ENCODE results near the gene GNB4. TPM values are rescaled to one million over a fixed set of nuclear protein-coding genes. Genes with fewer than 3 reads are reported as not detected.

The GNB4 gene
- total RNA-seq, 1 experiment from 2014 or later = 5.1 TPM

GRCh38 chr3:179418610-179419009 lies 32.7 kb downstream of the GNB4 start:
- ChIA-PET POLR2A (no interaction called here), CTCF (no interaction called here)
- Mint-ChIP-seq H3K9me3 (ENCODE audit: unreplicated experiment) (no peaks in the 10 kb centered on the region), H3K27ac (ENCODE audit: unreplicated experiment) (no peak overlapping the region), H3K36me3 (ENCODE audit: insufficient read depth, unreplicated experiment) (no peaks in the 10 kb centered on the region), H3K27me3 (ENCODE audit: insufficient read depth, unreplicated experiment) (no peaks in the 10 kb centered on the region), H3K4me3 (ENCODE audit: unreplicated experiment) (no peak overlapping the region), H3K4me1 (ENCODE audit: low read depth, unreplicated experiment) (no peaks in the 10 kb centered on the region)
- H3K27me3 ChIP-seq (replicated peaks; ENCODE audit: control insufficient read depth, insufficient read depth, low read length) = no peaks in the 10 kb centered on the region
- no TSS peak for BruUV-seq (replicated peaks)
- intact Hi-C loops (cut with micrococcal nuclease; ENCODE audit: unreplicated experiment) = no loop called here
- no peaks in the 10 kb centered on the region for H3K4me1 ChIP-seq
- H3K9me3 ChIP-seq = no peaks in the 10 kb centered on the region
- no peaks in the 10 kb centered on the region for H3K36me3 ChIP-seq (ENCODE audit: control insufficient read depth, insufficient read depth, low read length)
- TF ChIP-seq CTCF (IDR thresholded peaks at IDR 0.05; ENCODE audit: insufficient read depth in 1 of 2, low read depth in 1 of 2, low read length in 1 of 2, severe bottlenecking in 1 of 2, unreplicated experiment in 1 of 2) = no peak
- no peak overlapping the region for H3K4me3 ChIP-seq (ENCODE audit: low read depth, low read length)
- DNase-seq = no peak

GRCh38 chr3:179416681-179417080 lies 34.6 kb downstream of the GNB4 start:
- ChIA-PET POLR2A (no interaction called here), CTCF (no interaction called here)
- Mint-ChIP-seq H3K9me3 (ENCODE audit: unreplicated experiment) (no peaks in the 10 kb centered on the region), H3K27ac (ENCODE audit: unreplicated experiment) (no peak overlapping the region), H3K36me3 (ENCODE audit: insufficient read depth, unreplicated experiment) (no peaks in the 10 kb centered on the region), H3K4me3 (ENCODE audit: unreplicated experiment) (no peak overlapping the region), H3K4me1 (ENCODE audit: low read depth, unreplicated experiment) (no peaks in the 10 kb centered on the region), H3K27me3 (ENCODE audit: insufficient read depth, unreplicated experiment) (no peaks in the 10 kb centered on the region)
- no TSS peak for BruUV-seq (replicated peaks)
- no peak for DNase-seq
- no peaks in the 10 kb centered on the region for H3K9me3 ChIP-seq
- H3K36me3 ChIP-seq (ENCODE audit: control insufficient read depth, insufficient read depth, low read length) = no peaks in the 10 kb centered on the region
- no peaks in the 10 kb centered on the region for H3K27me3 ChIP-seq (replicated peaks; ENCODE audit: control insufficient read depth, insufficient read depth, low read length)
- no peak overlapping the region for H3K4me3 ChIP-seq (ENCODE audit: low read depth, low read length)
- H3K4me1 ChIP-seq = no peaks in the 10 kb centered on the region
- no peak for TF ChIP-seq CTCF (IDR thresholded peaks at IDR 0.05; ENCODE audit: insufficient read depth in 1 of 2, low read depth in 1 of 2, low read length in 1 of 2, severe bottlenecking in 1 of 2, unreplicated experiment in 1 of 2)
- intact Hi-C loops (cut with micrococcal nuclease; ENCODE audit: unreplicated experiment) = no loop called here

- Histone ChIP-seq H3K4me1 (no peaks in the 10 kb centered on the region), H3K4me3 (ENCODE audit: low read depth, low read length) (no peak overlapping the region), H3K9me3 (no peaks in the 10 kb centered on the region), H3K36me3 (ENCODE audit: control insufficient read depth, insufficient read depth, low read length) (no peaks in the 10 kb centered on the region), H3K27me3 (replicated peaks; ENCODE audit: control insufficient read depth, insufficient read depth, low read length) (no peaks in the 10 kb centered on the region)
- Mint-ChIP-seq H3K27ac (ENCODE audit: unreplicated experiment) (no peak overlapping the region), H3K27me3 (ENCODE audit: insufficient read depth, unreplicated experiment) (no peaks in the 10 kb centered on the region), H3K36me3 (ENCODE audit: insufficient read depth, unreplicated experiment) (no peaks in the 10 kb centered on the region), H3K4me1 (ENCODE audit: low read depth, unreplicated experiment) (no peaks in the 10 kb centered on the region), H3K9me3 (ENCODE audit: unreplicated experiment) (no peaks in the 10 kb centered on the region), H3K4me3 (ENCODE audit: unreplicated experiment) (no peak overlapping the region)
- intact Hi-C loops (cut with micrococcal nuclease; ENCODE audit: unreplicated experiment) = no loop called here
- ChIA-PET POLR2A (no interaction called here), CTCF (no interaction called here)
- TF ChIP-seq CTCF (IDR thresholded peaks at IDR 0.05; ENCODE audit: insufficient read depth in 1 of 2, low read depth in 1 of 2, low read length in 1 of 2, severe bottlenecking in 1 of 2, unreplicated experiment in 1 of 2) = no peak
- DNase-seq = no peak
- no TSS peak for BruUV-seq (replicated peaks)
These were observed 35.9 kb downstream of the GNB4 start for GRCh38 chr3:179415377-179415776.

Data from Caco-2 (cell line).